HCT116 (cell line): ENCODE data around the gene EIF4G3. TPM values are rescaled to one million over a fixed set of nuclear protein-coding genes. Genes with fewer than 3 reads are reported as not detected.

Experiments
- ATAC-seq: fragments of 200-7000 bp; cut with Tn5 transposase; 2 replicates; pipeline ENCODE4 v1.9.1; 2020; ENCODE audit warnings: mild to moderate bottlenecking, moderate library complexity
- BruUV-seq: library from RNA; stranded (reverse); fragments of 400-500 nt; replicated peaks from 2 replicates; lab custom pipeline; 2021; lab: Mats Ljungman, UMichigan
- CTCF ChIA-PET: fragments of 300-600 bp; sonication (Branson Sonifier 250); formaldehyde crosslinking; loops from one replicate; lab custom pipeline; 2021; ENCODE audit warnings: antibody characterized with exemption; lab: Charles Lee
- POLR2A ChIA-PET: fragments of 300-600, 350-600 bp; sonication (Branson Sonifier 250); formaldehyde crosslinking; loops from one replicate; lab custom pipeline; 2021; ENCODE audit warnings: antibody characterized with exemption; lab: Charles Lee
- RAD21 ChIA-PET, 2 experiments: fragments of 300-600 bp; sonication (Branson Sonifier 250); formaldehyde crosslinking; loops; one replicate each; lab custom pipeline; 2023; ENCODE audit warnings: low total read pairs in 2 of 2; ENCODE audit not compliant: uncharacterized antibody in 2 of 2, unreplicated experiment in 2 of 2, low non-redundant PET in 1 of 2; lab: Charles Lee
- DNase-seq: peaks from one replicate; pipeline ENCODE4 v3.0.0-alpha.2; 2010; ENCODE audit warnings: low read depth, low spot score
- H2AFZ ChIP-seq: fragments of 200-600 bp; shearing (Covaris generic), sonication (generic); 2 replicates; pipeline ENCODE4 v1.6.1; 2017; ENCODE audit warnings: low read depth, mixed run types, mixed read lengths, antibody characterized with exemption, low read length; ENCODE audit not compliant: poor library complexity, severe bottlenecking
- H3K27ac ChIP-seq: 2 replicates; pipeline ENCODE4 v1.5.1; 2012; ENCODE audit warnings: low read depth, low read length
- H3K27me3 ChIP-seq: fragments of 200-600 bp; sonication (generic); 2 replicates; pipeline ENCODE4 v1.6.1; 2016; ENCODE audit warnings: mixed run types, low read length, mixed read lengths; ENCODE audit not compliant: insufficient read depth
- H3K36me3 ChIP-seq, 2 experiments: fragments of 200-500 bp in 1 of 2; fragments of 200-600 bp in 1 of 2; sonication (Bioruptor generic) in 1 of 2; sonication (generic) in 1 of 2; 2 replicates each; pipeline versions ENCODE4 v1.5.1 to v1.6.1; 2014 to 2016; ENCODE audit warnings: low read length in 2 of 2, inconsistent platforms in 1 of 2, mixed read lengths in 1 of 2, mixed run types in 1 of 2; ENCODE audit not compliant: insufficient read depth in 2 of 2, control insufficient read depth in 1 of 2
- H3K4me1 ChIP-seq, 2 experiments: fragments of 200-600 bp in 1 of 2; sonication (generic) in 1 of 2; 2 replicates each; pipeline versions ENCODE4 v1.5.1 to v1.6.1; 2012 to 2017; ENCODE audit warnings: low read length in 2 of 2, inconsistent platforms in 1 of 2, mild to moderate bottlenecking in 1 of 2, mixed read lengths in 1 of 2, mixed run types in 1 of 2, moderate library complexity in 1 of 2; ENCODE audit not compliant: insufficient read depth in 2 of 2, control insufficient read depth in 1 of 2
- H3K4me2 ChIP-seq: fragments of 200-600 bp; sonication (generic); 2 replicates; pipeline ENCODE4 v1.6.1; 2017; ENCODE audit warnings: mixed run types, low read length, mixed read lengths
- H3K4me3 ChIP-seq, 2 experiments: fragments of 200-600 bp in 1 of 2; sonication (generic) in 1 of 2; replicated peaks in 1 of 2; 2 replicates each; pipeline ENCODE4 v1.5.1; 2011 to 2016; ENCODE audit warnings: low read length in 2 of 2, control low read depth in 1 of 2, low read depth in 1 of 2, mild to moderate bottlenecking in 1 of 2, mixed read lengths in 1 of 2, mixed run types in 1 of 2
- H3K79me2 ChIP-seq: fragments of 200-600 bp; sonication (generic); 2 replicates; pipeline ENCODE4 v1.6.1; 2017; ENCODE audit warnings: mild to moderate bottlenecking, mixed run types, low read length, moderate library complexity, mixed read lengths; ENCODE audit not compliant: insufficient read depth
- H3K9ac ChIP-seq: fragments of 200-600 bp; sonication (generic); 2 replicates; pipeline ENCODE4 v1.6.1; 2016; ENCODE audit warnings: low read length, mixed read lengths
- H3K9me2 ChIP-seq: fragments of 200-600 bp; sonication (generic), shearing (Covaris generic); 2 replicates; pipeline ENCODE4 v1.6.1; 2017; ENCODE audit warnings: mixed run types, mild to moderate bottlenecking, moderate library complexity; ENCODE audit not compliant: insufficient read depth
- H3K9me3 ChIP-seq, 2 experiments: fragments of 200-500 bp in 1 of 2; fragments of 200-600 bp in 1 of 2; sonication (Bioruptor generic) in 1 of 2; sonication (generic) in 1 of 2; 2 replicates each; pipeline ENCODE4 v1.6.1; 2014 to 2017; ENCODE audit warnings: low read length in 2 of 2, mixed read lengths in 2 of 2, inconsistent platforms in 1 of 2, low read depth in 1 of 2, mild to moderate bottlenecking in 1 of 2, mixed run types in 1 of 2, moderate library complexity in 1 of 2; ENCODE audit not compliant: control insufficient read depth in 1 of 2, insufficient read depth in 1 of 2
- H4K20me1 ChIP-seq: fragments of 200-600 bp; sonication (generic), shearing (Covaris generic); 2 replicates; pipeline ENCODE4 v1.6.1; 2017; ENCODE audit warnings: mixed run types, mild to moderate bottlenecking, moderate library complexity; ENCODE audit not compliant: insufficient read depth
- ATF3 ChIP-seq: IDR thresholded peaks from 2 replicates; pipeline ENCODE4 v1.6.1; 2012
- CBX3 ChIP-seq: IDR thresholded peaks from 2 replicates; pipeline ENCODE4 v1.6.1; 2012; ENCODE audit warnings: low read depth
- CTCF ChIP-seq, 3 experiments: fragments of 200-600 bp in 1 of 3; sonication (generic) in 1 of 3; IDR thresholded peaks in 2 of 3; conservative IDR thresholded peaks in 1 of 3; 2 replicates each; pipeline ENCODE4 v1.5.1; 2012 to 2017; ENCODE audit warnings: low read depth in 2 of 3, low read length in 2 of 3, antibody characterized with exemption in 1 of 3, borderline replicate concordance in 1 of 3, control low read depth in 1 of 3, mild to moderate bottlenecking in 1 of 3, mixed read lengths in 1 of 3, mixed run types in 1 of 3, moderate library complexity in 1 of 3; ENCODE audit not compliant: insufficient read depth in 1 of 3
- EZH2 ChIP-seq: fragments of 200-600 bp; sonication (generic); IDR thresholded peaks from 2 replicates; pipeline ENCODE4 v1.6.1; 2017; ENCODE audit warnings: antibody characterized with exemption, mixed run types
- EZH2phosphoT487 ChIP-seq: fragments of 200-600 bp; IDR thresholded peaks from 2 replicates; pipeline ENCODE4 v1.6.1; 2018; ENCODE audit warnings: antibody characterized with exemption, borderline replicate concordance
- JUND ChIP-seq: IDR thresholded peaks from 2 replicates; pipeline ENCODE4 v1.6.1; 2012
- MAX ChIP-seq: IDR thresholded peaks from 2 replicates; pipeline ENCODE4 v1.6.1; 2012
- POLR2A ChIP-seq: IDR thresholded peaks from 2 replicates; pipeline ENCODE4 v1.7.0; 2011; ENCODE audit warnings: borderline replicate concordance; ENCODE audit not compliant: insufficient read depth, insufficient read length; ENCODE audit errors: extremely low read depth
- RAD21 ChIP-seq: IDR thresholded peaks from 2 replicates; pipeline ENCODE4 v1.6.1; 2012; ENCODE audit warnings: low read depth, mild to moderate bottlenecking
- REST ChIP-seq: IDR thresholded peaks from 2 replicates; pipeline ENCODE4 v1.6.1; 2012; ENCODE audit warnings: low read depth
- SIN3A ChIP-seq: IDR thresholded peaks from 2 replicates; pipeline ENCODE4 v1.6.1; 2012; ENCODE audit warnings: low read depth
- SP1 ChIP-seq: IDR thresholded peaks from 2 replicates; pipeline ENCODE4 v1.6.1; 2012; ENCODE audit warnings: low read depth
- YY1 ChIP-seq: IDR thresholded peaks from 2 replicates; pipeline ENCODE4 v1.6.1; 2011; ENCODE audit warnings: low read length, low read depth, moderate library complexity, mild to moderate bottlenecking; ENCODE audit not compliant: insufficient replicate concordance; ENCODE audit errors: extremely low read depth
- ZBTB33 ChIP-seq: IDR thresholded peaks from 2 replicates; pipeline ENCODE4 v1.6.1; 2011; ENCODE audit warnings: mild to moderate bottlenecking, low read length, moderate library complexity; ENCODE audit not compliant: insufficient replicate concordance; ENCODE audit errors: extremely low read depth
- ZFX ChIP-seq: fragments of 450-650 bp; IDR thresholded peaks from 2 replicates; pipeline ENCODE4 v1.6.1; 2017
- ZNF274 ChIP-seq: fragments of 200-500 bp; sonication (Bioruptor generic); IDR thresholded peaks from 2 replicates; pipeline ENCODE4 v1.6.1; 2014; ENCODE audit warnings: mild to moderate bottlenecking, low read depth, low read length, inconsistent platforms
- intact Hi-C: fragments of 100-400 bp; cut with micrococcal nuclease; formaldehyde crosslinking; loops from 2 replicates; pipeline ENCODE4 v1.10.0; 2022
- total RNA-seq: library from RNA; stranded (reverse); gene quantifications from one replicate; pipeline ENCODE4 v1.2.1, GENCODE V29; 2021; ENCODE audit not compliant: unreplicated experiment

The EIF4G3 gene
- total RNA-seq, 1 experiment from 2014 or later: 40.1 TPM

GRCh38 chr1:21200767-21201166 is 24.1 kb upstream of the EIF4G3 start:
- ATAC-seq (no peak), DNase-seq (no peak)
- H3K36me3 ChIP-seq: no peaks in the 10 kb centered on the region
- no peak overlapping the region for H2AFZ ChIP-seq
- H3K4me2 ChIP-seq: no peak overlapping the region
- no peaks in the 10 kb centered on the region for H3K9me2 ChIP-seq
- intact Hi-C loops: no loop called here
- no peaks in the 10 kb centered on the region for H3K27me3 ChIP-seq
- H3K9me3 ChIP-seq: no peaks in the 10 kb centered on the region
- no peak overlapping the region for H3K9ac ChIP-seq
- H4K20me1 ChIP-seq: no peaks in the 10 kb centered on the region
- H3K27ac ChIP-seq: no peak overlapping the region
- H3K79me2 ChIP-seq: no peaks in the 10 kb centered on the region
- no TSS peak for BruUV-seq
- CTCF ChIA-PET: no interaction called here
- TF ChIP-seq SP1: no peak
- no peak for TF ChIP-seq RAD21
- TF ChIP-seq JUND: no peak
- no peak for TF ChIP-seq REST
- TF ChIP-seq CBX3: no peak
- no peak for TF ChIP-seq ZNF274
- TF ChIP-seq ATF3: no peak
- no peak for TF ChIP-seq YY1
- no peak for TF ChIP-seq ZFX
- TF ChIP-seq POLR2A: no peak
- TF ChIP-seq EZH2phosphoT487: no peak
- TF ChIP-seq CTCF (IDR thresholded peaks at IDR 0.05 in 2 of 3, conservative IDR thresholded peaks at IDR 0.05 in 1 of 3; ENCODE audit: borderline replicate concordance in 1 of 3, insufficient read depth in 1 of 3, low read depth in 2 of 3, low read length in 2 of 3): no peak
- TF ChIP-seq EZH2: no peak
- no peak for TF ChIP-seq SIN3A
- TF ChIP-seq MAX: no peak
- no peak for TF ChIP-seq ZBTB33
- no peak overlapping the region for H3K4me3 ChIP-seq
- POLR2A ChIA-PET: no interaction called here
- H3K4me1 ChIP-seq: no peaks in the 10 kb centered on the region
- RAD21 ChIA-PET: interaction anchor here in 1 of 2 experiments (0.8 kb wide), 1 partner anchor 504 kb away, joined by 3 read pairs; no protein-coding TSS in a partner anchor
